ENCODE measurements around the gene AKT3.
A peak's percentile ranks its signal among the peaks of the same experiment; 100 is the strongest.

The AKT3 gene

GRCh38 chr1:243454328-243454997 lies 395.6 kb downstream of the AKT3 start:
- no peak for DNase-seq

GRCh38 chr1:243452092-243452491 lies 398.0 kb downstream of the AKT3 start:
- peak; percentile 86 to 91 for DNase-seq

GRCh38 chr1:243449373-243449772 lies 400.7 kb downstream of the AKT3 start:
- no peak for DNase-seq

GRCh38 chr1:243447844-243448243 lies 402.2 kb downstream of the AKT3 start:
- no peak for DNase-seq

GRCh38 chr1:243447347-243447746 lies 402.7 kb downstream of the AKT3 start:
- DNase-seq = no peak

GRCh38 chr1:243443557-243443956 lies 406.5 kb downstream of the AKT3 start:
- DNase-seq = no peak

GRCh38 chr1:243441601-243442000 lies 408.4 kb downstream of the AKT3 start:
- no peak for DNase-seq

GRCh38 chr1:243440406-243440805 lies 409.6 kb downstream of the AKT3 start:
- DNase-seq = no peak

- DNase-seq = no peak
Observed at GRCh38 chr1:243438815-243439214, 411.2 kb downstream of the AKT3 start.

All from AML-193 (cell line).